GM19467 (cell line): ENCODE measurements around the gene CRADD.

Source experiments
- ATAC-seq: cut with Tn5 transposase; IDR thresholded peaks from one replicate; pipeline ENCODE4 v1.9.1; 2021; ENCODE audit warnings: mild to moderate bottlenecking, moderate library complexity; ENCODE audit not compliant: unreplicated experiment

The CRADD gene

GRCh38 chr12:93836620-93837260, 159.6 kb downstream of the CRADD start:
- no peak for ATAC-seq

- ATAC-seq: no peak
Observed at GRCh38 chr12:93838193-93838592, 161.0 kb downstream of the CRADD start.

GRCh38 chr12:93839064-93839463, 161.9 kb downstream of the CRADD start:
- no peak for ATAC-seq

GRCh38 chr12:93841671-93842070, 164.5 kb downstream of the CRADD start:
- no peak for ATAC-seq

- ATAC-seq: no peak
Observed at GRCh38 chr12:93844164-93844784, 167.1 kb downstream of the CRADD start.

- ATAC-seq: no peak
Observed at GRCh38 chr12:93846936-93847516, 169.9 kb downstream of the CRADD start.

- peak; percentile 76 for ATAC-seq
Observed at GRCh38 chr12:93847517-93848474, 170.6 kb downstream of the CRADD start.

- no peak for ATAC-seq
Observed at GRCh38 chr12:93848523-93849101, 171.4 kb downstream of the CRADD start.

- no peak for ATAC-seq
Observed at GRCh38 chr12:93849946-93850345, 172.8 kb downstream of the CRADD start.

GRCh38 chr12:93850481-93851256, 173.5 kb downstream of the CRADD start:
- no peak for ATAC-seq

- no peak for ATAC-seq
Observed at GRCh38 chr12:93851257-93851671, 174.1 kb downstream of the CRADD start.

- no peak for ATAC-seq
Observed at GRCh38 chr12:93852173-93852591, 175.0 kb downstream of the CRADD start.

- no peak for ATAC-seq
Observed at GRCh38 chr12:93853698-93854478, 176.7 kb downstream of the CRADD start.

GRCh38 chr12:93855261-93855660, 178.1 kb downstream of the CRADD start:
- ATAC-seq: no peak

- ATAC-seq: no peak
Observed at GRCh38 chr12:93856611-93857010, 179.4 kb downstream of the CRADD start.

GRCh38 chr12:93857279-93857938, 180.2 kb downstream of the CRADD start:
- no peak for ATAC-seq

- ATAC-seq: no peak
Observed at GRCh38 chr12:93857991-93858447, 180.8 kb downstream of the CRADD start.

GRCh38 chr12:93860668-93861373, 183.6 kb downstream of the CRADD start:
- no peak for ATAC-seq
